Measurements from ENCODE around the gene SOX10.

SOX10 gene

GRCh38 chr22:37930270-37930951 lies 53.9 kb downstream of the SOX10 start:
- DNase-seq (ENCODE audit: low read depth): no peak

DNA sequence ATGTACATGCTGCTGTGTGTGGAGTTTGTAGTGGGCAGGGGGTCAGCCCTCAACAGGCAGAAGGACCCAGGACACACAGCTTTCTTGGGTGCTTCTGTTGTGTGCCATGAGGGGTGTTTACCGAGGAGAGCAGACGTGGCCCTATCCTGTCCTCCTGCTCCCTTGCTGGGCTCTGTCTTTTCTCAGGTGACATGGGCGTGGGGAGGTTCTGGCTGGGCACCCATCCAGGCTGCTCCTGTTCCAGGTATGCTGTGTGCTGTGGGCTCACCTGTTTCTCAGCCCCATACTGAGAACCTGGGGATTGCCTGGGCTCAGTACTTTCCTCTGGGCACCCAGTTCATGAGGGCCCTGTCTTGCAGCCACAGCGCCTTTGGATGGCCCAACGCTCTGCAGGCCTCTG lies 55.0 kb downstream of the SOX10 start:
- no peak for DNase-seq (ENCODE audit: low read depth)

DNA sequence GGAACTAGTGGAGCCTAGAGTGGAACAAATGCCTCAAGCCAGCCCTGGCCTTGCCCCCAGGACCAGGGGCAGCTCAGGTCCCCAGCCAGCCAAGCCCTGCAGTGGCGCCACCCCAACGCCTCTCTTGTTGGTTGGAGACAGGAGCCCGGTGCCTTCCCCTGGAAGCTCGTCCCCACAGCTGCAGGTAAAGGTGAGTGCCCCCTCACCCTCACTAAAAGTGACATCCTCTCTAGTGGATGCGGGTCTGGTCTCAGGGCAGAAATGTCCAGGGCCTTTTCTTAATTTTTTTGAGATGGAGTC lies 56.8 kb downstream of the SOX10 start:
- DNase-seq (ENCODE audit: low read depth): no peak

DNA sequence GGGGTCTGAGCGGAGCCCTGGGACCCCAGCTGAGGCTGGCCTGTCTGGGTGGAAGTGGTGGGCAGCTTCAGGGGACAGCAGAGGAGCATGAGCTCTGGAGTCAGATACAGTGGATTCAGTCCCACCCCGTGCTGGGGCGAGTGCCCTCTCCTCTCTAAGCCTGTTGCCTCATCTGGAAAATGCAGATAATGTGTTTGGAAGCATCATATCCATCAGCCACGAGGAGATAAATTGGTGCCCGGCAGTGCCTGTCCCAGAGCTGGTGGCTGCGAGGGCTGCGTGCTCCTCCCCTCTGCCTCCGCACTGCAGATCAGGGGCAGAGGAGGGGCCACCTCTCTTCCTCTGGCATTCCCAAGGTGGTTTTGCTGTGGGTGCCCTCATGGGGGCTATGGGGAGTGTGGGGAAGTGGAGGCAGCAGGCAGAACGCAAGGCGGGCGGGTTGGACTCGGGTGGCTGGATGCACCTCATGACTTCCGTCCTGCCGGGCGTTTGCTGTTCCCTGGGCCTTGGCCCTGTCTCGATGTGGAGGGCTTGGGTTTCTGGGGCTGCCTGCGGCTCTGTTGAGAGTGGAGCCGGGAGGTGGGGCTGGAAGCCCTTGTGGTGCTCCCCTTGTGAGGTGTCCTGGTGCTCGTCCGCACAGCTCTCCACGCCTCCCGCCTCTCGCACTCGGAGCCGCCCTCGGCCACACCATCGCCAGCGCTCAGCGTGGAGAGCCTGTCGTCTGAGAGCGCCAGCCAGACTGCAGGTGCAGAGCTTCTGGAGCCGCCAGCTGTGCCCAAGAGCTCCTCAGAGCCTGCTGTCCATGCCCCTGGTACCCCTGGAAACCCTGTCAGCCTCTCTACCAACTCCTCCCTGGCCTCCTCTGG lies 57.4 kb downstream of the SOX10 start:
- no peak for DNase-seq (ENCODE audit: low read depth)

- no peak for DNase-seq (ENCODE audit: low read depth)
Measured at GRCh38 chr22:37926358-37926757, 58.0 kb downstream of the SOX10 start.

DNA sequence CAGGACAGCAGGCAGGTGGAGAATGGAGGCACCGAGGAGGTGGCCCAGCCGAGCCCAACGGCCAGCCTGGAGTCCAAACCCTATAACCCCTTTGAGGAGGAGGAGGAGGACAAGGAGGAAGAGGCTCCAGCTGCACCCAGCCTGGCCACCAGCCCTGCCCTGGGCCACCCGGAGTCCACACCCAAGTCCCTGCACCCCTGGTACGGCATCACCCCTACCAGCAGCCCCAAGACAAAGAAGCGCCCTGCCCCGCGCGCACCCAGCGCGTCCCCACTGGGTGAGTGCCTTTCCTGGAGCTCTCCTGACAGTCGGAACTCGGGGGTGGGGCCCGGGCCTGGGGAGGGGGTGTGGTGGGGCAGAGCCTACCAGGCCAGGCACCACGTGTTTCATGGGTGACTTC lies 58.6 kb downstream of the SOX10 start:
- no peak for DNase-seq (ENCODE audit: low read depth)

DNA sequence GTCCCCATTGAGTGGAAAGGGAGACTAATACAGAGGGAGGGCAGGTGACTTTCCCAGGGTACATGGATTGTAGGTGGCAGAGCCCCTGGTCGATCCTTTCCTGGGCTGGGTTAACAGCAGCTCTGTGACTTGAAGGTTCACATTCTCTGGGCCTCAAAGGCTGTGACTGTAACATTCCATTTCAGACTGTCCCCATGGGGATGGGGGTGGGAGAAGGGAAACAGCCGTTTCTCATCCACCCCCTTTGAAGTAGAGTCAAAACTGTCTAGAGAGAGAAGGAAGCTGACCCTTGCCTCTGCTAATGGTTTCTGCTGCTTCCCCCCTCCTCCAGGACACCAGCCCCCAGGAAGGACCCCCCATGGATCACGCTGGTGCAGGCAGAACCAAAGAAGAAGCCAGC lies 59.0 kb downstream of the SOX10 start:
- no peak for DNase-seq (ENCODE audit: low read depth)

GRCh38 chr22:37924386-37925065 lies 59.8 kb downstream of the SOX10 start:
- no peak for DNase-seq (ENCODE audit: low read depth)

DNA sequence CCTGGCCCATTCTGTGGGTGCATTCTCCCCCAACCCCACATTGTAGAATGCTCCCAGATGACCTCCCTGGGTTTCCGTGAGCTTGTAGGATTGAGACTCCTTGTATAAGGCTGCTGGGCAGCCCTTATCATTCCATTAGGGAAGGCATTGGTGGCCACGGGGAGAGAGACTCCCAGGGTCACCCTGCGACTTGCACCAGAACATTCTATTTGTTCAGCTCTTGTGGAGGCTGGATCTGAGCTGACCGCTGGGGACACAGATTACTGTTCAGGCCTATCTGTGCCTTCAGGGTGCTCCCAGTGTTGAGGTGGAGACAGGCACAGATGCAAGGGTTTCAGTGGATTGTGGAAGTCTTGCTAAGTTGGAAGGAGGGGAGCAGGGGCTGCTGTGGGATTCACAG lies 60.4 kb downstream of the SOX10 start:
- no peak for DNase-seq (ENCODE audit: low read depth)

Data from GM04503 (cell line).